Liver (tissue), 9 donors: ENCODE results near the gene SLK. TPM values are rescaled to one million over a fixed set of nuclear protein-coding genes. Genes with fewer than 3 reads are reported as not detected.

Experiments
- DNase-seq: peaks from one replicate; pipeline ENCODE4 v3.0.0-alpha.2; 2017; ENCODE audit warnings: low spot score
- H3K27ac ChIP-seq, 2 donors: one replicate each; pipeline ENCODE4 v1.7.0; 2013; ENCODE audit warnings: inconsistent platforms in 2 of 2, low read length in 2 of 2, control low read depth in 1 of 2, low read depth in 1 of 2, mild to moderate bottlenecking in 1 of 2
- H3K27me3 ChIP-seq, 4 donors: one replicate each; pipeline versions ENCODE4 v1.6.1 to v1.7.0; 2013; ENCODE audit warnings: low read length in 3 of 4, inconsistent platforms in 1 of 4, mild to moderate bottlenecking in 1 of 4, moderate library complexity in 1 of 4; ENCODE audit not compliant: control insufficient read depth in 4 of 4, insufficient read depth in 4 of 4
- H3K36me3 ChIP-seq, 4 donors: one replicate each; pipeline versions ENCODE4 v1.6.1 to v1.7.0; 2013; ENCODE audit warnings: low read length in 3 of 4, mild to moderate bottlenecking in 3 of 4, low read depth in 1 of 4, moderate library complexity in 1 of 4; ENCODE audit not compliant: control insufficient read depth in 4 of 4, insufficient read depth in 3 of 4
- H3K4me1 ChIP-seq, 4 donors: one replicate each; pipeline versions ENCODE4 v1.6.1 to v1.7.0; 2013; ENCODE audit warnings: low read length in 3 of 4, mild to moderate bottlenecking in 3 of 4, moderate library complexity in 1 of 4; ENCODE audit not compliant: control insufficient read depth in 4 of 4, insufficient read depth in 4 of 4
- H3K4me3 ChIP-seq, 3 donors: one replicate each; pipeline versions ENCODE4 v1.6.1 to v1.7.0; 2013; ENCODE audit warnings: low read length in 3 of 3, control low read depth in 1 of 3, low read depth in 1 of 3, mild to moderate bottlenecking in 1 of 3
- H3K9ac ChIP-seq, 2 donors: one replicate each; pipeline ENCODE4 v1.7.0; 2013; ENCODE audit warnings: low read length in 2 of 2, mild to moderate bottlenecking in 2 of 2, moderate library complexity in 2 of 2, control low read depth in 1 of 2, low read depth in 1 of 2
- H3K9me3 ChIP-seq, 4 donors: one replicate each; pipeline versions ENCODE4 v1.6.1 to v1.7.0; 2013; ENCODE audit warnings: low read length in 3 of 4; ENCODE audit not compliant: control insufficient read depth in 4 of 4
- EGR1 ChIP-seq, 2 donors: IDR thresholded peaks; 2 replicates each; pipeline ENCODE4 v1.6.1; 2016 to 2018; ENCODE audit warnings: antibody characterized with exemption in 2 of 2, low read depth in 2 of 2
- FOXA1 ChIP-seq: IDR thresholded peaks from 2 replicates; pipeline ENCODE4 v1.6.1; 2016; ENCODE audit warnings: antibody characterized with exemption
- FOXA2 ChIP-seq: IDR thresholded peaks from 2 replicates; pipeline ENCODE4 v1.6.1; 2016; ENCODE audit warnings: antibody characterized with exemption
- GABPA ChIP-seq, 2 donors: IDR thresholded peaks in 1 of 2; conservative IDR thresholded peaks in 1 of 2; 2 replicates each; pipeline ENCODE4 v1.6.1; 2016; ENCODE audit warnings: antibody characterized with exemption in 2 of 2, mild to moderate bottlenecking in 1 of 2, moderate library complexity in 1 of 2
- HNF4A ChIP-seq, 2 donors: conservative IDR thresholded peaks; 2 replicates each; pipeline ENCODE4 v1.6.1; 2016; ENCODE audit warnings: antibody characterized with exemption in 2 of 2, mild to moderate bottlenecking in 2 of 2
- HNF4G ChIP-seq: IDR thresholded peaks from 2 replicates; pipeline ENCODE4 v1.6.1; 2016; ENCODE audit warnings: antibody characterized with exemption
- JUND ChIP-seq, 2 donors: IDR thresholded peaks; 2 replicates each; pipeline ENCODE4 v1.6.1; 2016; ENCODE audit warnings: antibody characterized with exemption in 2 of 2
- NR2F2 ChIP-seq: IDR thresholded peaks from 2 replicates; pipeline ENCODE4 v1.6.1; 2016; ENCODE audit warnings: antibody characterized with exemption
- RAD21 ChIP-seq, 2 donors: IDR thresholded peaks; 2 replicates each; pipeline ENCODE4 v1.6.1; 2016; ENCODE audit warnings: antibody characterized with exemption in 2 of 2, mild to moderate bottlenecking in 2 of 2
- SP1 ChIP-seq: IDR thresholded peaks from 2 replicates; pipeline ENCODE4 v1.6.1; 2018; ENCODE audit warnings: antibody characterized with exemption, mild to moderate bottlenecking
- TAF1 ChIP-seq: conservative IDR thresholded peaks from 2 replicates; pipeline ENCODE4 v1.6.1; 2016; ENCODE audit warnings: antibody characterized with exemption, mild to moderate bottlenecking
- YY1 ChIP-seq: IDR thresholded peaks from 2 replicates; pipeline ENCODE4 v1.6.1; 2016; ENCODE audit warnings: antibody characterized with exemption, mild to moderate bottlenecking
- WGBS: extraction: QIAGEN DNeasy Blood & Tissue Kit; methylation state at CpG from one replicate; pipeline ENCODE4 v1.1.7; 2013; 5-methylcytosine and 5-hydroxymethylcytosine counted together
- polyA plus RNA-seq, 2 donors: library from polyadenylated mRNA; stranded (reverse) in 1 of 2; unstranded in 1 of 2; fragments of 200-250 nt in 1 of 2; fragments of >200 nt in 1 of 2; fragmentation: Nextera tagmentation in 1 of 2; extraction: Ambion mirVana in 1 of 2; gene quantifications; one replicate each; pipeline versions ENCODE4 v1.2.1 to v1.2.3, GENCODE V29; 2013 to 2015
- total RNA-seq, 2 donors: library from RNA; depleted of rRNA; stranded (reverse); fragments of >200 nt; gene quantifications; one replicate each; pipeline ENCODE4 v1.2.3, GENCODE V29; 2014
- TF ChIP-seq, protein P1 (sequence below): IDR thresholded peaks from 2 replicates; pipeline ENCODE4 v1.6.1; 2016; ENCODE audit warnings: antibody characterized with exemption
- TF ChIP-seq, protein P2 (sequence below): IDR thresholded peaks from 2 replicates; pipeline ENCODE4 v1.6.1; 2016; ENCODE audit warnings: antibody characterized with exemption
- TF ChIP-seq, protein P3 (sequence below): IDR thresholded peaks from 2 replicates; pipeline ENCODE4 v1.6.1; 2016; ENCODE audit warnings: antibody characterized with exemption
- TF ChIP-seq, protein P4 (sequence below): fragments of 150-350 bp; IDR thresholded peaks from 2 replicates; pipeline ENCODE4 v1.5.1; 2017; ENCODE audit warnings: improper control_type of control experiment, low read depth, low read length; ENCODE audit not compliant: missing input control
- TF ChIP-seq, protein P5 (sequence below): IDR thresholded peaks from 2 replicates; pipeline ENCODE4 v1.6.1; 2016; ENCODE audit warnings: antibody characterized with exemption, mild to moderate bottlenecking
- donor health status: healthy.
- donor health status: healthy.
- donor health status: healthy.
- donor health status: healthy.
- donor health status: healthy.

Gene SLK
- total and polyA plus RNA-seq, 4 donors: 3.9 to 20.3 (median 12.4) TPM

DNA sequence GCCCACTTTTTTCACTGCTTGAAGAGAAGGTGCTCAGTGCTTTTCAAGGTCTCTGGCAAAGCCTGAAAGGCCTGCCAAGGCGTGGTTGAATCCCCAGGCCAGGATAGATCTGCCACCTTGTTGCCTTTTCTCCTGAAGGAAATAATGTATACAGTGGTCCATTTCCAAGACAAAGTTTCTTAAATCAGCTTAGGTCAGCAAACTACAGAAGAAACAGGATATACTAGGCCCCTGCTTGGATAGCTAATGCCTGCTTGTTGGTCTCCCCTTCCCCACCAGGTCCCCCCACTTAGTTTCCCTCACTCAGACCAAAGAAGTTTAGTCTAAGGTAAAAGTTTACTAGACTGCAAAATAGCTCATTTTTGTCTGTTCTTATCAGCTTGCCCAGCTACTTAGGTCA, 98.8 kb downstream of the SLK start:
- Histone ChIP-seq H3K36me3 (no peaks in the 10 kb centered on the region), H3K4me1 (no peaks in the 10 kb centered on the region), H3K9me3 (no peaks in the 10 kb centered on the region), H3K4me3 (no peak overlapping the region), H3K27me3 (no peaks in the 10 kb centered on the region), H3K27ac (no peak overlapping the region), H3K9ac (no peak overlapping the region)
- no peak for DNase-seq
- TF ChIP-seq JUND (IDR thresholded peaks at IDR 0.05) (no peak), EGR1 (IDR thresholded peaks at IDR 0.05; ENCODE audit: low read depth in 2 of 2) (no peak)
- TF ChIP-seq, protein P1, sequence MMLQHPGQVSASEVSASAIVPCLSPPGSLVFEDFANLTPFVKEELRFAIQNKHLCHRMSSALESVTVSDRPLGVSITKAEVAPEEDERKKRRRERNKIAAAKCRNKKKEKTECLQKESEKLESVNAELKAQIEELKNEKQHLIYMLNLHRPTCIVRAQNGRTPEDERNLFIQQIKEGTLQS: no peak
- WGBS: 97% methylated on average over 1 of the region's 1 CpG

DNA sequence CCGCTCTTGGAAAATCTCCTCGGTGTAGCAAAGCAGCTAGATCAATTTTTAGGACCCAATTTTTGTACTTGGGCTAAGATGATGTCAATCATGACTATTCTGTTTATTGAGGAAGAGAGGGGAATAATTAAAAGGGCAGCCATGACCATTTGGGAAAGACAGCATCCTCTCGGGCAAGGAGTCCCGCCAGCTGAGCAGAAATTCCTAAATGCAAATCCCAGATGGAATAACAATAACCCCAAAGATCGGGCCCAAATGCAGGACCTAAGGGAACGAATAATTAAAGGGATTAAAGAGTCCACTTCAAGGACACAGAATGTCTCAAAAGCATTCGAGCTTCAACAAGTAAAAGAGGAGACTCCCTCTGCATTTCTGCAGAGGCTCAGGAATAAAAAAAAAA, 100.0 kb downstream of the SLK start:
- DNase-seq: no peak
- no peak overlapping the region for H3K9ac ChIP-seq
- TF ChIP-seq FOXA1 (no peak), HNF4A (conservative IDR thresholded peaks at IDR 0.05) (no peak), SP1 (no peak), EGR1 (IDR thresholded peaks at IDR 0.05; ENCODE audit: low read depth in 2 of 2) (no peak), FOXA2 (no peak), HNF4G (no peak), YY1 (no peak), TAF1 (no peak), NR2F2 (no peak), GABPA (IDR thresholded peaks at IDR 0.05 in 1 of 2, conservative IDR thresholded peaks at IDR 0.05 in 1 of 2) (no peak)
- TF ChIP-seq, protein P1: no peak
- TF ChIP-seq, protein P2, sequence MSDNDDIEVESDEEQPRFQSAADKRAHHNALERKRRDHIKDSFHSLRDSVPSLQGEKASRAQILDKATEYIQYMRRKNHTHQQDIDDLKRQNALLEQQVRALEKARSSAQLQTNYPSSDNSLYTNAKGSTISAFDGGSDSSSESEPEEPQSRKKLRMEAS: no peak
- TF ChIP-seq, protein P3, sequence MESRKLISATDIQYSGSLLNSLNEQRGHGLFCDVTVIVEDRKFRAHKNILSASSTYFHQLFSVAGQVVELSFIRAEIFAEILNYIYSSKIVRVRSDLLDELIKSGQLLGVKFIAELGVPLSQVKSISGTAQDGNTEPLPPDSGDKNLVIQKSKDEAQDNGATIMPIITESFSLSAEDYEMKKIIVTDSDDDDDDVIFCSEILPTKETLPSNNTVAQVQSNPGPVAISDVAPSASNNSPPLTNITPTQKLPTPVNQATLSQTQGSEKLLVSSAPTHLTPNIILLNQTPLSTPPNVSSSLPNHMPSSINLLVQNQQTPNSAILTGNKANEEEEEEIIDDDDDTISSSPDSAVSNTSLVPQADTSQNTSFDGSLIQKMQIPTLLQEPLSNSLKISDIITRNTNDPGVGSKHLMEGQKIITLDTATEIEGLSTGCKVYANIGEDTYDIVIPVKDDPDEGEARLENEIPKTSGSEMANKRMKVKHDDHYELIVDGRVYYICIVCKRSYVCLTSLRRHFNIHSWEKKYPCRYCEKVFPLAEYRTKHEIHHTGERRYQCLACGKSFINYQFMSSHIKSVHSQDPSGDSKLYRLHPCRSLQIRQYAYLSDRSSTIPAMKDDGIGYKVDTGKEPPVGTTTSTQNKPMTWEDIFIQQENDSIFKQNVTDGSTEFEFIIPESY: no peak
- TF ChIP-seq, protein P4, sequence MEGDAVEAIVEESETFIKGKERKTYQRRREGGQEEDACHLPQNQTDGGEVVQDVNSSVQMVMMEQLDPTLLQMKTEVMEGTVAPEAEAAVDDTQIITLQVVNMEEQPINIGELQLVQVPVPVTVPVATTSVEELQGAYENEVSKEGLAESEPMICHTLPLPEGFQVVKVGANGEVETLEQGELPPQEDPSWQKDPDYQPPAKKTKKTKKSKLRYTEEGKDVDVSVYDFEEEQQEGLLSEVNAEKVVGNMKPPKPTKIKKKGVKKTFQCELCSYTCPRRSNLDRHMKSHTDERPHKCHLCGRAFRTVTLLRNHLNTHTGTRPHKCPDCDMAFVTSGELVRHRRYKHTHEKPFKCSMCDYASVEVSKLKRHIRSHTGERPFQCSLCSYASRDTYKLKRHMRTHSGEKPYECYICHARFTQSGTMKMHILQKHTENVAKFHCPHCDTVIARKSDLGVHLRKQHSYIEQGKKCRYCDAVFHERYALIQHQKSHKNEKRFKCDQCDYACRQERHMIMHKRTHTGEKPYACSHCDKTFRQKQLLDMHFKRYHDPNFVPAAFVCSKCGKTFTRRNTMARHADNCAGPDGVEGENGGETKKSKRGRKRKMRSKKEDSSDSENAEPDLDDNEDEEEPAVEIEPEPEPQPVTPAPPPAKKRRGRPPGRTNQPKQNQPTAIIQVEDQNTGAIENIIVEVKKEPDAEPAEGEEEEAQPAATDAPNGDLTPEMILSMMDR: no peak
- H3K27ac ChIP-seq: no peak overlapping the region
- H3K27me3 ChIP-seq: no peaks in the 10 kb centered on the region
- no peaks in the 10 kb centered on the region for H3K9me3 ChIP-seq
- 92% methylated on average over 7 of the region's 7 CpGs for WGBS
- H3K4me3 ChIP-seq: no peak overlapping the region
- no peaks in the 10 kb centered on the region for H3K4me1 ChIP-seq
- no peaks in the 10 kb centered on the region for H3K36me3 ChIP-seq

DNA sequence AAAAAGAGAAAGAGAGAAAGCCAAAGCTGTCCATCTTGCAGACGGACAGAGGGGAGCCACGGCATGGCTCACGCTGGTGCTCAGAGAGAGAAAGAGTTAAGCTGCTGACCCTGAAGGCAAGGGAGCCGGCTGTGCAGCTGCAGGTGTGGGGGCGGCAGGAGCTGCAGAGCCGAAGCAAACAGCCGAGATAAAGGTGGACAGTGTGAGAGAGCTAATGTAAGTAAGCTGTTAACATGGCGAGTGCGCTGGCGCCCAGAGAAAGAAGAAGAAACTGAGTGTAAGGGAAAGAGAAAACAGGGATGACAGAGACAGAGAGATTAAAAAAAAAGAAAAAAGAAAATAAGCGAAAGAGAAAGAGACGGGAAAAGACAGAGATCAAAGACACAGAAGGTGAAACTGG, 100.6 kb downstream of the SLK start:
- Histone ChIP-seq H3K36me3 (no peaks in the 10 kb centered on the region), H3K4me3 (no peak overlapping the region), H3K9ac (no peak overlapping the region), H3K9me3 (no peaks in the 10 kb centered on the region), H3K27ac (no peak overlapping the region), H3K27me3 (no peaks in the 10 kb centered on the region), H3K4me1 (no peaks in the 10 kb centered on the region)
- WGBS: 70% methylated on average over 12 of the region's 12 CpGs
- DNase-seq: no peak
- TF ChIP-seq, protein P3: no peak
- TF ChIP-seq HNF4A (conservative IDR thresholded peaks at IDR 0.05): no peak
- TF ChIP-seq, protein P1: no peak
- no peak for TF ChIP-seq HNF4G
- no peak for TF ChIP-seq EGR1 (IDR thresholded peaks at IDR 0.05; ENCODE audit: low read depth in 2 of 2)
- TF ChIP-seq RAD21 (IDR thresholded peaks at IDR 0.05): no peak
- TF ChIP-seq, protein P5, sequence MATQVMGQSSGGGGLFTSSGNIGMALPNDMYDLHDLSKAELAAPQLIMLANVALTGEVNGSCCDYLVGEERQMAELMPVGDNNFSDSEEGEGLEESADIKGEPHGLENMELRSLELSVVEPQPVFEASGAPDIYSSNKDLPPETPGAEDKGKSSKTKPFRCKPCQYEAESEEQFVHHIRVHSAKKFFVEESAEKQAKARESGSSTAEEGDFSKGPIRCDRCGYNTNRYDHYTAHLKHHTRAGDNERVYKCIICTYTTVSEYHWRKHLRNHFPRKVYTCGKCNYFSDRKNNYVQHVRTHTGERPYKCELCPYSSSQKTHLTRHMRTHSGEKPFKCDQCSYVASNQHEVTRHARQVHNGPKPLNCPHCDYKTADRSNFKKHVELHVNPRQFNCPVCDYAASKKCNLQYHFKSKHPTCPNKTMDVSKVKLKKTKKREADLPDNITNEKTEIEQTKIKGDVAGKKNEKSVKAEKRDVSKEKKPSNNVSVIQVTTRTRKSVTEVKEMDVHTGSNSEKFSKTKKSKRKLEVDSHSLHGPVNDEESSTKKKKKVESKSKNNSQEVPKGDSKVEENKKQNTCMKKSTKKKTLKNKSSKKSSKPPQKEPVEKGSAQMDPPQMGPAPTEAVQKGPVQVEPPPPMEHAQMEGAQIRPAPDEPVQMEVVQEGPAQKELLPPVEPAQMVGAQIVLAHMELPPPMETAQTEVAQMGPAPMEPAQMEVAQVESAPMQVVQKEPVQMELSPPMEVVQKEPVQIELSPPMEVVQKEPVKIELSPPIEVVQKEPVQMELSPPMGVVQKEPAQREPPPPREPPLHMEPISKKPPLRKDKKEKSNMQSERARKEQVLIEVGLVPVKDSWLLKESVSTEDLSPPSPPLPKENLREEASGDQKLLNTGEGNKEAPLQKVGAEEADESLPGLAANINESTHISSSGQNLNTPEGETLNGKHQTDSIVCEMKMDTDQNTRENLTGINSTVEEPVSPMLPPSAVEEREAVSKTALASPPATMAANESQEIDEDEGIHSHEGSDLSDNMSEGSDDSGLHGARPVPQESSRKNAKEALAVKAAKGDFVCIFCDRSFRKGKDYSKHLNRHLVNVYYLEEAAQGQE: no peak
